T-helper 2 cell (primary cell): ENCODE results near the gene MCC.

Source experiments
- DNase-seq, 5 experiments: peaks; one replicate each; pipeline versions ENCODE4 v3.0.0 to v3.0.0-alpha.2; 2012 to 2022

Gene MCC

DNA sequence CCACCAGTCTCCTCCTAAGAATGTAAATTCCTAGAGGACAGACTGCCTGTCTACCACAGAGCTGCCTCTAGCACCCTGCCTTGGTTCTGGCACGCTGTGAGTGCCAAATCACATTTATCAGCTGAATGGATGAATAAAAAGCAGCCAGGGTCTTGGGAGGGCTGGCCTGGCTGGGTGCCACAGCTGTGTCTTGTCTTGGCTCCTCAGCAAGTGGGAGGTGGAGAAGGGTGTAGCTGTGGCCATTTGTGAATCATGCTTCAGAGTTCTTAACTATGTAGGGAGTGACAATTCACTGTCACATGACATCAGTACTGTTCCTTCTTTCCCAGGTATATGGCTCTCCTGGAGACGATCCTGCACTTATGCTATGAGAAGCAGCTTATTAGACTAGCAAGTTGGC is 441.0 kb downstream of the MCC start:
- no peak for DNase-seq

GRCh38 chr5:113044776-113045465 is 443.3 kb downstream of the MCC start:
- DNase-seq: no peak

DNA sequence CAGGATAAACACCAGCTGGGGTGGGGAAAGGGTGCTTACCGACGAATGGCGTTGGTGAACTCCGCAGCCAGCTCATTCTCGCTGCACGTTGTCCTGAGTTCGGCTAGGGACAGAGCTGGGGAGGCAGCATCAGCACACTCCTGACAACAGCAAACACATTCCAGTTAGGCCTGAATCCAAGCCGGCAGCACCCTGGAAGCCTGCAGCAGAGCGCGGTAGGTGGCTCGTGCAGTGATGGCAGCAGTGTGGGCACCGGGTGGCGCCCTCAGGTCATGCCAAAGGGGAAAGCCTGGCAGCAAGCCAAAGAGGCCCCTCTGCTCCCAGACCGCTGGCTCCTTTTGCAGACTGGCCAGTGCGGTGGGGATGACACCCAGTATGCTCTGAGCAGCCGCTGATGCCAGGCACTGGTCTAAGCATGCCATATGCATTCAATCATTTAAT is 444.7 kb downstream of the MCC start:
- DNase-seq: peak in 1 of 5 experiments; percentile 21

- DNase-seq: peak in 1 of 5 experiments; percentile 32
Measured at GRCh38 chr5:113042491-113043243, 445.6 kb downstream of the MCC start.

- no peak for DNase-seq
Measured at GRCh38 chr5:113040672-113041260, 447.5 kb downstream of the MCC start.

DNA sequence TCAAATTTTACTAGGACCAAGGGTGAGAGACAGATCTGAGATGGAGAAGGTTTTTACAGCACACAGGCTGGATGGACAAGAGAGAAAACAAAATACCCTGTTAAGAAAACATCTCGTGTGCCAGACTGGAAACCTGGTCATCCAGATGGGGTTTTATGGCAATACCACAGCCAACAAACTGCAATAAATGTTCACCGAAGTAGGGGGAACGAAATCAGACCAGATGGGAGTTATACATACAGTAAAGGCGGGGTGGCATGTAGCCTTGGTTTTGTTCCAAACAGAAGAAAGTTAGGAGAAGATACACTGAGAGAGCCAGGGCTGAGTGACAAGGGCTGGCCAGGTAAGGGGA is 448.3 kb downstream of the MCC start:
- no peak for DNase-seq

DNA sequence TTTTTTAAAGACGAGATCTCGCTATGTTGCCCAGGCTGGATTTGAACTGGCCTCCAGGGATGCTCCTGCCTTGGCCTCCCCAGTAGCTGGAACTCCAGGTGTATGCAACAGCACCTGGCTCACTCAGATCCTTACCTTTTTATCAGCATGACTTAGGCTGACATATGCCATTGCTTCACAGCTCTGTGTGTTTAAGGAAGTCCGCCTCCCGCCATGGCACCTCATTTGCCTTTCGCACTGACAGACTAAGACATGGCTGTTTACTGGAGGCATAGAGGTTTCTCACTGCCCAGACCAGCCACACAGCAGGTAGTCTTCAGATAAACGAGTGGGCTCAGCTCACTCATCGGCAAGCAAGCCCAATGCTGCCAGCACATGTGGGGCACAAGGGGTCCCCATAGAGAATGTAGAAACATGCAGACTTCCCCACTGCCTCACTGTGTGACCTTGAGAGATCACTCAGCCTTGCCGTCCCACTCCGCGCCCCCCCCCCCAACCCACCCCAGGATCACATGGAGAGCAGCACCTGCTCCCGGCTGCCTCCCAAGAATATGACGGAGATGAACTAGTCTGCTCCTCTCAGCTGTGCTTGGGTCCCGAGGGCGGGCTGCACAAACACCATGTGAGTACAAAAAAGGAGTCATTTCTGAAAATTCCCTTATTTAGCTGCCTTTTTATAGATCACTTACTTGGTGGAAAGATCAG is 448.9 kb downstream of the MCC start:
- DNase-seq: no peak

DNA sequence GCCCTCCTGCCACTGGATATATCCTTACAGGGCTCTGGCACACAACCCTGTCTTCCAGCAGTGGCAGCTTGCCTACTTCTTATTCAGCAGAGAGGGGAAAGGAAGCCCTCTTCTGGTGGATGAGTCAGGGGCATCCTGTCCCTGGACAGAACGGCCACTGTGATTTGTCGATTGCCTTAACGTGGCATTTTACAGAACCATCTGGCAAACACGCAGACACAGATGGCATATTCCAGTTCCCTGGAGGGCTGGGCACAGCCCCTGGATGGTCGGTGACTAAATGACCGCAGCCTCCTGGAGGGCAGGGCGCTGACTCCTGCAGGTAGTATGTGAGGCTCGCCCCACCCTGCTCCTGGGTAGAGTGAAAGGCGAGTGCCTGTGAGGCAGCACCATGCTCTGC is 449.5 kb downstream of the MCC start:
- DNase-seq: no peak

- no peak for DNase-seq
Measured at GRCh38 chr5:113038136-113038535, 450.1 kb downstream of the MCC start.

DNA sequence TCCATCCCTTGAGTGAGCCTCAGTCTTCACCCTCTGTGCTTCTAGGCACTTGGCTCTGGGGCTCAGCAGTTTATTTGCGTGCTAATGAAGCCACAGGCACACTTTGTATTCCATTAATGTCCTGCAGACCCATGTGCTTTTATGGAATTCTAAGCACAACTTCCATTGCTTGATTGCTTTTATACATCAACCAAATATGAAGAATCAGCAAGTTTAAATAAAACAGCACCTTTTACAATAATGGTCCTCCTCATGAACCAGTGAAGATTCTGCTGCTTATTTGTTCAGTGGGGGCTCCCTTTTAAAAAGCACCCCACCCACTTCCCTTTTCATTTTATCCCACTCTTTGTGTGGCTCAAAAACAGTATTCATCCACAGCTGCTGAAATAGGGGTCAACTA is 451.4 kb downstream of the MCC start:
- DNase-seq: no peak

GRCh38 chr5:113036321-113036720 is 451.9 kb downstream of the MCC start:
- no peak for DNase-seq

DNA sequence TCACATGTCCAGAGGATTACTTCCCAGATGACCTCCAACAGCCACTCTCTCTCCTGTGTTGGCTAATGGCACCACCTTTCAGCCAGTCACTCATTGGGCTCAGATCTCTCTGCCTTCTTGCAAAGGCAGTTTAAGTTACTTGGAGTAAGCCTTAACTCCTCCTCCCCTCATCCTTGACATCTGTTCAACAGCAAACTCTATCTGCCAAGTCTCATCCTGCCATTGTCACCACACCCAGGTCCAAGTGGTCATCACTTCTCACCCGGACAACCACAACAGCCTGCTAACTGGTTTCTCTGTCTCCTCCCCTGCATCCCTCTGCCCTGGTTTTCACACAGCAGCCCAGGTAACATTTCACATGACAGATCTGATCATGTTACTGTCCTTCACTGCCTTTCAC is 453.2 kb downstream of the MCC start:
- no peak for DNase-seq

DNA sequence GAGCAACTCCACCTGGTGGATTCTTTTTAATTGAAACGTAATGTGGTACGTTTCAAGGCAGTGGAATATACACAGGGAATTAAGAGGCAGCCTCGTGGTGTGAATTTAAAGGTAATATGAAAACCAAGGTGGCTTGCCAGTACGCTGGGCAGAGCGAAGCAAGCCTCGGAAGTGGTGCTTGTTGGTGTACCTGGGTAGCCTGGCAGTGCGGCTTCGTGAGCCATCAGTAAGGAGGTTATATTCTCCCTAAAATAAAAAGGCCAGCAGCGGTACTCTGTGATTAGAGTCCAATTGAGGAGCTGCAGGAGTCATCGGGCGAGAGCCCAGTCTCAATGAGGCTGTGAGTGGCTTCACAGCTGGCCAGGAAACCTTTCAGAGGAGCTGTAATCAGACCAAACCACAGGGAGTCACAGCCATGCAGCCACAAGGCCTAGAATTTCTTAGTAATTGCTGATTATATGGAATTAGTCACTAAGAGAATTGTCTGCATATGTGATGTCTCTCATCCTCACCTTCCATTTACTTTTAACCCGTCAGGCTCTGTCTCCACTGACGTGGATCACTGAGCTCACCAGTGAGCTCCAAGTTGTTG is 454.0 kb downstream of the MCC start:
- no peak for DNase-seq

GRCh38 chr5:113031557-113031956 is 456.7 kb downstream of the MCC start:
- no peak for DNase-seq

- DNase-seq: no peak
Measured at GRCh38 chr5:113031104-113031503, 457.1 kb downstream of the MCC start.

DNA sequence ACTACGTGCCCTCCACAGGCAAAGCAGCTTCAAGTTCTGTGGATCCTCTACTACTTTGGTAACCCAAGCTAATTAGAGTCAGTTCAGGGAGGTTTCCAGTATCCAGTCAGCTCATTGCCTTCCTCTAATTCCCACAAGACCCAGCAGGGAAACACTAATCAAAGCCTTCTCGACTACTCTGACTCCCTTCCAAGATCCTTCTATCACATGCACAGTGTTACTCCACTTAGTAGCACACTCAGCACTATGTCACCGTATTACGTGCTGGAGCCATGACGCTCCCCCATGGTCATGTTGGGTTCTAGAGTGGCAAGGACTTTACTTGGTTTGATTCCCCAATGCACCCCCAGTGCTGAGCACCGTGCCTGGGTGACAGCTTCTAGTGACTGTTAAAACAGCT is 458.6 kb downstream of the MCC start:
- DNase-seq: no peak

GRCh38 chr5:113027431-113027830 is 460.8 kb downstream of the MCC start:
- no peak for DNase-seq

- DNase-seq: no peak
Measured at GRCh38 chr5:113027015-113027414, 461.2 kb downstream of the MCC start.

DNA sequence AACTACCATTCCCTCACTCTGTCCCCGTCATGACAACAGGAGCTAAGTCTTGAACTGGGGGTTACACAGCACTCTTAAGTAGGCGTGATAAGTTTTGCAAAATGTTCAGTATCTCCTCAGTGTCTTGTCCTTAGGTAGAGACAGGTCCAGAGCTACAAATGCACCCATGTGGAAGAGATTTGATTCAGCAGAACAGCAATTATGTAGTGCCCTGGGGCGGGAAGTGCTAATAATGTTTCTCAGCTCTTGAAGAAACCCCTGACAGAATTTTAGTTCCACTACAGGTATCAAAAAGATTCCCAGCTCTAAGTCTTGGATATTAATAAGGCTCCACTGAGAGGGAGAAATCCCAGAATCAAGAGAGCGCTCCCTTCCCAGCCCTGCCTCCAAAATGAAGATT is 462.0 kb downstream of the MCC start:
- no peak for DNase-seq

DNA sequence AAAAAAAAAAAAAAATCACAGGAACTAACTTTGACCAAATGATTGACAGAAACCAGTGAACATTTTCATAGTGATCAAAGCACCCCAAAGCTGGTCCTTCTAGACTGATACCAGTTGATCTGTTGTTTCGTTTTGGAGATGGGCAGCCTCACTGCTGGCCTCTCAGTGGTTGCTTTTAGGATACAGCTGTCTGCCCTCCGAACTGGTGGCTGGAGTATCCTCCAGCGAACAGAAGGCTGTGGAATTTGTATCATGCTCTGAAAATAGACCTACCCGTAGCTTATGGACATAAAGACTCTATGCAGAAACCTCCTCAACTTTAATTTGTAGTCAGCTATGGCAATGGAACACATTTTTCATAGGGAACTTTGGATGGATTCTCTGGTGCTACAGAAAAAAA is 462.7 kb downstream of the MCC start:
- DNase-seq: no peak

- no peak for DNase-seq
Measured at GRCh38 chr5:113024076-113024697, 464.1 kb downstream of the MCC start.

DNA sequence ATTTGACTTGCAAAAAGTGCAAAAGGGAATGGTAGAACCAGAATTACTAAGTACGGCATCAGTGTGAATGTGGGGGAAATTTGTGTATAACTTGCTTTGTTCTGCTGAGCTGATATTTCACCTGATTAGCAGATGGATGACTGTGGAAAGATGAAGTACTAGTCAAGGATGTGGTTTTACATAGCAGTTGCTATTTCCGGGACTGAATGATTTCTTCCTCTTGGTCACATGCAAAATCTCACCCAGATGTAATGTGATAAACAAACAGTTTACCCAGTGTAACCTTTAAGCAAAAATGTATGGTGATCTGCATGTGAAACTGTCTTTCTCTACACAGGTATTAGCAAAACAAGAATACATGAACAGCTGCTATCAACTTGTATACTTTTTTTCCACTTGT is 465.6 kb downstream of the MCC start:
- peak in 2 of 5 experiments; percentile 64 to 97 for DNase-seq
